Measurements from ENCODE around the gene SPATA1.

DNA sequence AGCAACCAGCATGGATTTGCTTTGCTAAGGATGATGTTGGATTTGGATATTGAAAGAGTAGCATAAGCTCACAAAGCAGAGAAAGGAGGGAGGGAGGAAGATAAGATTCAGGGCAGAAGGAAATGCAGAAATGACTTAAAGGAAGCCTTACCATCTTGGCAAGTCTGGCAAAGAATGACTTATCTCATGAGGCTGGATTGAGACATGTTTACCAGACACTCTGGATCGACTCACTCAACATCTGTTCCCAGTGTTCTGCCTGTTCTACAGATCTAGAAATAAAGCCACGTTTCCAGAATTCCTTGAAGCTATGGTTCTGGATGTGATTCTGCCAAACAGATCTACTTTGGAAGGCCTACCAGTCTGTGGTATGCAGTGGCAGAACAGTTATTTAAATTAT is 106.8 kb downstream of the SPATA1 start:
- TF ChIP-seq POLR2AphosphoS5 (IDR thresholded peaks at IDR 0.05) (no peak), EZH2 (IDR thresholded peaks at IDR 0.05; ENCODE audit: borderline replicate concordance, insufficient read depth, low read length, poor library complexity, severe bottlenecking) (no peak), RAD21 (conservative IDR thresholded peaks at IDR 0.05) (no peak), TAF1 (IDR thresholded peaks at IDR 0.05; ENCODE audit: low read depth) (no peak), REST (IDR thresholded peaks at IDR 0.05; ENCODE audit: borderline replicate concordance) (no peak), MXI1 (conservative IDR thresholded peaks at IDR 0.05; ENCODE audit: poor library complexity, severe bottlenecking) (no peak), EP300 (conservative IDR thresholded peaks at IDR 0.05; ENCODE audit: poor library complexity, severe bottlenecking) (no peak)
- TF ChIP-seq, protein P1, sequence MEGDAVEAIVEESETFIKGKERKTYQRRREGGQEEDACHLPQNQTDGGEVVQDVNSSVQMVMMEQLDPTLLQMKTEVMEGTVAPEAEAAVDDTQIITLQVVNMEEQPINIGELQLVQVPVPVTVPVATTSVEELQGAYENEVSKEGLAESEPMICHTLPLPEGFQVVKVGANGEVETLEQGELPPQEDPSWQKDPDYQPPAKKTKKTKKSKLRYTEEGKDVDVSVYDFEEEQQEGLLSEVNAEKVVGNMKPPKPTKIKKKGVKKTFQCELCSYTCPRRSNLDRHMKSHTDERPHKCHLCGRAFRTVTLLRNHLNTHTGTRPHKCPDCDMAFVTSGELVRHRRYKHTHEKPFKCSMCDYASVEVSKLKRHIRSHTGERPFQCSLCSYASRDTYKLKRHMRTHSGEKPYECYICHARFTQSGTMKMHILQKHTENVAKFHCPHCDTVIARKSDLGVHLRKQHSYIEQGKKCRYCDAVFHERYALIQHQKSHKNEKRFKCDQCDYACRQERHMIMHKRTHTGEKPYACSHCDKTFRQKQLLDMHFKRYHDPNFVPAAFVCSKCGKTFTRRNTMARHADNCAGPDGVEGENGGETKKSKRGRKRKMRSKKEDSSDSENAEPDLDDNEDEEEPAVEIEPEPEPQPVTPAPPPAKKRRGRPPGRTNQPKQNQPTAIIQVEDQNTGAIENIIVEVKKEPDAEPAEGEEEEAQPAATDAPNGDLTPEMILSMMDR (IDR thresholded peaks at IDR 0.05; ENCODE audit: poor library complexity, severe bottlenecking), result no peak

Measured in neural cell (in vitro differentiated cells).